Heart right ventricle (tissue), 16 donors: ENCODE results near the gene CDCA5. TPM values are rescaled to one million over a fixed set of nuclear protein-coding genes. Genes with fewer than 3 reads are reported as not detected.

Experiments
- ATAC-seq, 8 donors: fragments of 200-7000 bp; cut with Tn5 transposase; one replicate each; pipeline ENCODE4 v1.9.1; 2020; ENCODE audit warnings: mild to moderate bottlenecking in 8 of 8, moderate library complexity in 8 of 8, moderate number of reproducible peaks in 1 of 8
- DNase-seq, 2 donors: peaks; one replicate each; pipeline ENCODE4 v3.0.0-alpha.2; 2020
- H3K27ac ChIP-seq, 10 donors: fragments of 200-600 bp; sonication (generic) in 2 of 10; one replicate each; pipeline versions ENCODE4 v1.5.0 to v1.8.0; 2020 to 2022; ENCODE audit warnings: mild to moderate bottlenecking in 3 of 10
- H3K27me3 ChIP-seq, 7 donors: fragments of 200-600 bp; one replicate each; pipeline ENCODE4 v1.8.0; 2021 to 2022; ENCODE audit warnings: mild to moderate bottlenecking in 2 of 7
- H3K36me3 ChIP-seq, 9 donors: fragments of 200-600 bp; sonication (generic) in 1 of 9; one replicate each; pipeline versions ENCODE4 v1.5.0 to v1.8.0; 2020 to 2022; ENCODE audit warnings: mild to moderate bottlenecking in 2 of 9
- H3K4me1 ChIP-seq, 9 donors: fragments of 200-600 bp; sonication (generic) in 1 of 9; one replicate each; pipeline versions ENCODE4 v1.5.0 to v1.8.0; 2020 to 2022; ENCODE audit warnings: mild to moderate bottlenecking in 4 of 9
- H3K4me3 ChIP-seq, 10 donors: fragments of 200-600 bp; sonication (generic) in 2 of 10; one replicate each; pipeline versions ENCODE4 v1.5.0 to v1.8.0; 2020 to 2022; ENCODE audit warnings: mild to moderate bottlenecking in 7 of 10, moderate library complexity in 2 of 10
- H3K9me3 ChIP-seq, 11 donors: fragments of 200-600 bp in 10 of 11; sonication (generic) in 2 of 11; one replicate each; pipeline versions ENCODE4 v1.5.0 to v1.8.0; 2013 to 2022; ENCODE audit warnings: mild to moderate bottlenecking in 2 of 11, control low read depth in 1 of 11, moderate library complexity in 1 of 11
- CTCF ChIP-seq, 9 donors: fragments of 200-600 bp; sonication (generic) in 2 of 9; IDR thresholded peaks; one replicate each; pipeline versions ENCODE4 v1.5.0 to v1.8.0; 2021 to 2022; ENCODE audit warnings: antibody characterized with exemption in 9 of 9, mild to moderate bottlenecking in 5 of 9, moderate library complexity in 1 of 9
- WGBS, 2 donors: extraction: QIAGEN DNeasy Blood & Tissue Kit; methylation state at CpG; one replicate each; pipeline ENCODE4 v1.1.7; 2013; ENCODE audit warnings: inconsistent platforms in 1 of 2; 5-methylcytosine and 5-hydroxymethylcytosine counted together
- intact Hi-C, 10 donors: fragments of 100-400 bp; cut with DNase I; formaldehyde crosslinking; loops; one replicate each; pipeline versions ENCODE4 v1.11.1 to v1.14.2; 2022
- polyA plus RNA-seq, 2 donors: library from polyadenylated mRNA; stranded (reverse); fragments of 200-250 nt; gene quantifications; one replicate each; pipeline ENCODE4 v1.2.3, GENCODE V29; 2013
- total RNA-seq, 10 donors: library from RNA; stranded (reverse); fragmentation: NEBNext Ultra II Directional in 3 of 10; extraction: Animal tissue kit (Norgen Biotek cat#: 25700) in 3 of 10; gene quantifications; one replicate each; pipeline versions ENCODE4 v1.2.1 to v1.2.4, GENCODE V29; 2021 to 2023
- donor health status: Arrhythmogenic right ventricular cardiomyopathy.
- donor health status: ischemic (EF 13 %, LVEDD 7.1; RV severe dilation, severe dysfunction).
- donor health status: healthy with polysubstance abuse.
- donor health status: DM: no; HTN: yes; CAD: no.
- donor health status: DM: no; HTN: no; CAD: no.
- donor health status: ischemic (EF 25% LVEDD 6.9; RV normal size, moderate dysfunction).
- donor health status: ischemic (EF 25% LVEDD 5.7; RV mildly dilated, moderate dysfunction).
- donor health status: healthy.
- donor health status: DM: yes; HTN: yes; CAD: no.
- donor health status: Ischemic cardiomyopathy.
- donor health status: ischemic (EF 35%, LVEDD 5.7; RV mildly dilated, moderate dysfunction).
- donor health status: nonischemic (EF 11% LVEDD 7.7; RV severe dilation, severe dysfunction).
- donor health status: DM: yes; HTN: yes; CAD: no.
- donor health status: PGD.
- donor health status: ischemic (EF 29% LVEDD 5.4; RV normal size, mild dysfunction).
- donor health status: nonischemic (EF 23%, LVEDD 6.1; RV moderate dilation, normal function).

The CDCA5 gene
- total and polyA plus RNA-seq, 12 donors: 0.45 to 5.3 (median 0.90) TPM

DNA sequence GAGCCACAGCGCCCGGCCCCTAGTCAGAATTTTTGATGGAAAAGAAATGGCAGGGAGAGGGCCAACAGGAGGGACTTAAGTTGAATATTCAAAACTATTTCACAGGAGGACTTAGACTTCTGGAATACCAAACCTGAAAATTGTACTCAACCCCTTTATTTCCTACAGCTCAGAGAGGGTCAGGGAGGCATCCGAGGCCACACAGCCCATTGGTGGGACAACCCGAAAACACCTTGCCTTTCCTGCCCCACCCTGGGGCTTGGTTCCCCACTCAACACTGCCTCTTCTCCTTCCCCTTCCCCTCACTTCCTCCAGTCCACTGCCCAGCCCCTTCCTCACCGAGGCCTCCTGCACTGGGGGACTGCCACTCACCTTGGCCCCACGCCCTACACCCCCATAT lies 26.8 kb downstream of the CDCA5 start:
- intact Hi-C loops: no loop called here
- TF ChIP-seq CTCF (IDR thresholded peaks at IDR 0.05): no peak
- WGBS, 2 donors: 83 to 89% methylated on average over 6 of the region's 6 CpGs
- Histone ChIP-seq H3K4me1 (no peaks in the 10 kb centered on the region), H3K36me3 (no peaks in the 10 kb centered on the region), H3K27ac (no peak overlapping the region), H3K9me3 (no peaks in the 10 kb centered on the region), H3K4me3 (no peak overlapping the region), H3K27me3 (no peaks in the 10 kb centered on the region)
- DNase-seq (no peak), ATAC-seq (no peak)

GRCh38 chr11:65055538-65055937 lies 28.3 kb downstream of the CDCA5 start:
- intact Hi-C loops: no loop called here
- no peak overlapping the region for H3K27ac ChIP-seq
- H3K4me1 ChIP-seq: no peaks in the 10 kb centered on the region
- H3K27me3 ChIP-seq: no peaks in the 10 kb centered on the region
- 77 to 80% methylated on average over 1 of the region's 1 CpG for WGBS, 2 donors
- no peak for DNase-seq
- TF ChIP-seq CTCF (IDR thresholded peaks at IDR 0.05): no peak
- no peaks in the 10 kb centered on the region for H3K36me3 ChIP-seq
- no peak for ATAC-seq
- no peak overlapping the region for H3K4me3 ChIP-seq
- H3K9me3 ChIP-seq: no peaks in the 10 kb centered on the region

- Histone ChIP-seq H3K4me1 (no peaks in the 10 kb centered on the region), H3K27me3 (no peaks in the 10 kb centered on the region), H3K9me3 (no peaks in the 10 kb centered on the region), H3K4me3 (no peak overlapping the region), H3K36me3 (no peaks in the 10 kb centered on the region), H3K27ac (no peak overlapping the region)
- TF ChIP-seq CTCF (IDR thresholded peaks at IDR 0.05): no peak
- no peak for DNase-seq
- ATAC-seq: no peak
- intact Hi-C loops: no loop called here
- WGBS, 2 donors: 42 to 49% methylated on average over 8 of the region's 8 CpGs
These were observed 29.9 kb downstream of the CDCA5 start for GRCh38 chr11:65053827-65054508.

DNA sequence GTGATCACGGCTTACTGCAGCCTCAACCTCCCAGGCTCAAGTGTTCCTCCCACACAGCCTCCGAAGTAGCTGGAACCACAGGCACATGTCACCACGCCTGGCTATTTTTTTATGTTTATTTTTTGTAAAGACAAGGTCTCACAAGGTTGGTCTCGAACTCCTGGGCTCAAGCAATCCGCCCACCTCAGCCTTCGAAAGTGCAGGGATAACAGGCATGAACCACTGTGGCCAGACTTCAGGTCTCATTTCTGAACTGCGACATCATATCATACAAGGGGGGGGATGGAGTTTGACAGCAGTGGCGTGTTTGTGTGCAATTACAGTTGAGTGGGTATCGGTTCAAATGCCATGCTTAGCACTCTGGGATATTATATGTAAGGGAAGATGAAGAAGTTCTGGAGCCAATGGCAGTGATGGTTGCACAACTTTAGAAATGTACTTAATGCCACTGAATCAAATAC lies 32.4 kb downstream of the CDCA5 start:
- Histone ChIP-seq H3K4me1 (peaks cover 0 to 19% (median 14%) of the 10 kb centered on the region in 9 donors), H3K9me3 (no peaks in the 10 kb centered on the region), H3K27me3 (no peaks in the 10 kb centered on the region), H3K36me3 (no peaks in the 10 kb centered on the region), H3K27ac (no peak overlapping the region), H3K4me3 (no peak overlapping the region)
- intact Hi-C loops: no loop called here
- ATAC-seq (no peak), DNase-seq (no peak)
- TF ChIP-seq CTCF (IDR thresholded peaks at IDR 0.05): no peak
- WGBS, 2 donors: 73 to 79% methylated on average over 9 of the region's 9 CpGs
